K562 (cell line): ENCODE data around the gene HSDL1. TPM values are rescaled to one million over a fixed set of nuclear protein-coding genes. Genes with fewer than 3 reads are reported as not detected.
A peak's percentile ranks its signal among the peaks of the same experiment; 100 is the strongest.

Experiments
- ATAC-seq: fragments of 200-7000 bp; cut with Tn5 transposase; 3 replicates; pipeline ENCODE4 v1.9.1; 2020; ENCODE audit warnings: moderate library complexity
- BruUV-seq: library from RNA; stranded (reverse); fragments of 400-500 nt; replicated peaks from 2 replicates; lab custom pipeline; 2021; lab: Mats Ljungman, UMichigan
- CTCF ChIA-PET: fragments of 300-600 bp; formaldehyde crosslinking; extraction: SDS; loops from one replicate; lab custom pipeline; 2021; ENCODE audit warnings: low intra/inter-chr PET ratio; lab: Yijun Ruan, JAX
- POLR2A ChIA-PET: fragments of 300-600, 350-650 bp; sonication (Branson Sonifier 250); formaldehyde crosslinking; extraction: SDS; loops from one replicate; lab custom pipeline; 2021; ENCODE audit warnings: antibody characterized with exemption, inconsistent platforms; lab: Yijun Ruan, JAX
- DNase-seq, 4 experiments: peaks; one replicate each; pipeline versions ENCODE4 v3.0.0 to v3.0.0-alpha.2; 2011 to 2018; ENCODE audit warnings: low spot score in 3 of 4, mixed read lengths in 3 of 4; ENCODE audit errors: extremely low read depth in 1 of 4
- FAIRE-seq: peaks from 2 replicates; lab custom pipeline; 2011; peaks lifted over from hg19 to GRCh38; lab: Jason Lieb, UNC
- H2AFZ ChIP-seq: 2 replicates; pipeline ENCODE4 v1.6.0; 2011; ENCODE audit warnings: low read depth, low read length, control low read depth, inconsistent platforms
- H3K27ac ChIP-seq: fragments of 200-600 bp; 3 replicates; pipeline ENCODE4 v1.8.0; 2011; ENCODE audit warnings: low read depth, mild to moderate bottlenecking, control low read depth, inconsistent platforms, low read length, moderate library complexity, mixed read lengths; ENCODE audit errors: extremely low read depth
- H3K27me3 ChIP-seq, 2 experiments: fragments of 300-600 bp in 1 of 2; 2 replicates in 1 of 2; 3 replicates in 1 of 2; pipeline versions ENCODE4 v1.6.0 to v1.8.0; 2011; ENCODE audit warnings: inconsistent platforms in 2 of 2, low read length in 2 of 2, mild to moderate bottlenecking in 1 of 2, mixed read lengths in 1 of 2, moderate library complexity in 1 of 2; ENCODE audit not compliant: control insufficient read depth in 2 of 2, insufficient read depth in 2 of 2
- H3K36me3 ChIP-seq: fragments of 300-600 bp; 3 replicates; pipeline ENCODE4 v1.8.0; 2011; ENCODE audit warnings: mild to moderate bottlenecking, low read length, inconsistent platforms; ENCODE audit not compliant: control insufficient read depth, insufficient read depth
- H3K4me1 ChIP-seq, 2 experiments: fragments of 200-600 bp in 1 of 2; replicated peaks in 1 of 2; 2 replicates in 1 of 2; 3 replicates in 1 of 2; pipeline versions ENCODE4 v1.5.1 to v1.8.0; 2011; ENCODE audit warnings: inconsistent platforms in 2 of 2, low read length in 2 of 2, mild to moderate bottlenecking in 1 of 2, mixed read lengths in 1 of 2, moderate library complexity in 1 of 2; ENCODE audit not compliant: control insufficient read depth in 2 of 2, insufficient read depth in 2 of 2
- H3K4me2 ChIP-seq: 2 replicates; pipeline ENCODE4 v1.6.1; 2011; ENCODE audit warnings: low read length, control low read depth, inconsistent platforms, mixed read lengths; ENCODE audit not compliant: insufficient read depth
- H3K4me3 ChIP-seq: fragments of 200-600 bp; sonication (generic), shearing (Covaris generic); 2 replicates; pipeline ENCODE4 v1.5.1; 2016; ENCODE audit warnings: control low read depth, inconsistent platforms
- H3K79me2 ChIP-seq: fragments of 200-600 bp; 3 replicates; pipeline ENCODE4 v1.8.0; 2011; ENCODE audit warnings: low read length, inconsistent platforms; ENCODE audit not compliant: control insufficient read depth, insufficient read depth
- H3K9ac ChIP-seq, 2 experiments: 2 replicates each; pipeline versions ENCODE4 v1.6.0 to v1.6.1; 2011; ENCODE audit warnings: low read depth in 2 of 2, low read length in 2 of 2, control low read depth in 1 of 2, inconsistent platforms in 1 of 2, mild to moderate bottlenecking in 1 of 2, mixed read lengths in 1 of 2; ENCODE audit not compliant: insufficient read depth in 1 of 2
- H3K9me1 ChIP-seq: one replicate; pipeline ENCODE4 v1.6.0; 2011; ENCODE audit warnings: inconsistent platforms, mild to moderate bottlenecking, low read length, moderate library complexity; ENCODE audit not compliant: control insufficient read depth, insufficient read depth
- H3K9me3 ChIP-seq: replicated peaks from 2 replicates; pipeline ENCODE4 v1.5.1; 2011; ENCODE audit warnings: low read depth, low read length, inconsistent platforms; ENCODE audit not compliant: control insufficient read depth, insufficient read depth
- H4K20me1 ChIP-seq: replicated peaks from 2 replicates; pipeline ENCODE4 v1.6.1; 2011; ENCODE audit warnings: low read length, inconsistent platforms, mixed read lengths; ENCODE audit not compliant: control insufficient read depth, insufficient read depth
- ARID1B ChIP-seq: fragments of 450-650 bp; IDR thresholded peaks from 2 replicates; pipeline ENCODE4 v1.6.1; 2016; ENCODE audit warnings: antibody characterized with exemption, mild to moderate bottlenecking, inconsistent platforms
- CBFA2T3 ChIP-seq: fragments of 450-650 bp; IDR thresholded peaks from 2 replicates; pipeline ENCODE4 v1.6.1; 2017
- DPF2 ChIP-seq: fragments of 450-650 bp; IDR thresholded peaks from 2 replicates; pipeline ENCODE4 v1.6.1; 2016
- HDGF ChIP-seq: fragments of 450-650 bp; IDR thresholded peaks from 2 replicates; pipeline ENCODE4 v1.6.1; 2016
- ID3 ChIP-seq, 2 experiments: fragments of 250-450 bp in 1 of 2; fragments of 450-650 bp in 1 of 2; sonication (Bioruptor Pico) in 1 of 2; IDR thresholded peaks; 2 replicates each; pipeline versions ENCODE4 v1.6.1 to v1.8.0; 2016 to 2021; ENCODE audit warnings: mild to moderate bottlenecking in 2 of 2, moderate library complexity in 2 of 2, missing compliant biosample characterization in 1 of 2, missing genetic modification characterization in 1 of 2
- NFE2 ChIP-seq: IDR thresholded peaks from 2 replicates; pipeline ENCODE4 v1.6.1; 2014; ENCODE audit warnings: antibody characterized with exemption, low read depth
- SOX6 ChIP-seq: fragments of 450-650 bp; IDR thresholded peaks from 2 replicates; pipeline ENCODE4 v1.6.1; 2014; ENCODE audit warnings: mild to moderate bottlenecking
- TAL1 ChIP-seq: fragments of 450-650 bp; IDR thresholded peaks from 2 replicates; pipeline ENCODE4 v1.6.1; 2016; ENCODE audit warnings: mild to moderate bottlenecking
- TCF3 ChIP-seq: sonication (generic); formaldehyde crosslinking; IDR thresholded peaks from 2 replicates; pipeline ENCODE4 v1.4.0; 2020; ENCODE audit warnings: mild to moderate bottlenecking, missing genetic modification reagents
- TRIM24 ChIP-seq, 2 experiments: fragments of 450-650 bp; IDR thresholded peaks; 2 replicates each; pipeline ENCODE4 v1.6.1; 2016
- ZBTB40 ChIP-seq, 2 experiments: fragments of 450-650 bp in 1 of 2; sonication (generic) in 1 of 2; formaldehyde crosslinking in 1 of 2; IDR thresholded peaks; 2 replicates each; pipeline versions ENCODE4 v1.7.1 to v1.9.0; 2016 to 2022; ENCODE audit warnings: inconsistent platforms in 1 of 2, mild to moderate bottlenecking in 1 of 2, missing genetic modification reagents in 1 of 2
- ZNF436 ChIP-seq: fragments of 250-450, 450-650 bp; sonication (Bioruptor Pico); formaldehyde crosslinking; IDR thresholded peaks from 2 replicates; pipeline ENCODE4 v1.7.0; 2020; ENCODE audit warnings: mild to moderate bottlenecking
- WGBS: fragments of 100-300 bp; shearing (Covaris generic); methylation state at CpG from one replicate; pipeline ENCODE4 v1.1.6; 2016; ENCODE audit warnings: low coverage, mixed read lengths; ENCODE audit not compliant: insufficient coverage; ENCODE audit errors: missing lambda C conversion rate; 5-methylcytosine and 5-hydroxymethylcytosine counted together
- in situ Hi-C: fragments of 300-500 bp; cut with MboI; formaldehyde crosslinking; loops from 4 replicates; pipeline ENCODE4 v1.15.0; 2018; ENCODE audit warnings: inconsistent platforms, mixed read lengths
- intact Hi-C: fragments of 100-400 bp; cut with micrococcal nuclease; formaldehyde crosslinking; loops from 2 replicates; pipeline ENCODE4 v1.14.2; 2022
- polyA plus RNA-seq, 8 experiments: library from polyadenylated mRNA; depleted of rRNA in 4 of 8; stranded (reverse) in 5 of 8; unstranded in 3 of 8; fragments of >200 nt; fragmentation: Nextera tagmentation in 2 of 8; fragmentation: Illumina TruSeq in 1 of 8; extraction: Ambion mirVana in 2 of 8; extraction: Trizol in 1 of 8; gene quantifications; 2 replicates each; pipeline versions ENCODE4 v1.2.1 to v1.2.3, GENCODE V29; 2011 to 2014; ENCODE audit warnings: inconsistent platforms in 1 of 8, missing spikeins in 1 of 8
- total RNA-seq, 7 experiments: library from RNA; depleted of rRNA in 6 of 7; stranded (reverse); fragments of >200 nt in 6 of 7; fragmentation: Illumina TruSeq in 2 of 7; extraction: Trizol in 2 of 7; gene quantifications; 2 replicates each; pipeline versions ENCODE4 v1.2.1 to v1.2.3, GENCODE V29; 2011 to 2021; ENCODE audit warnings: low replicate concordance in 1 of 7

Gene HSDL1
- total and polyA plus RNA-seq, 9 of the 15 experiments (the other 6 are each of a cell fraction or from before 2014, with no cell fraction given): 14.8 to 41.2 (median 27.7) TPM

- H3K9me1 ChIP-seq: no peaks in the 10 kb centered on the region
- 15% methylated on average over 7 of the region's 7 CpGs for WGBS
- peaks cover 12 to 21% of the 10 kb centered on the region in 2 experiments for H3K4me1 ChIP-seq
- no peak overlapping the region for H3K4me3 ChIP-seq
- H3K36me3 ChIP-seq: peaks cover 33% of the 10 kb centered on the region; the same call in 1 of the 3 replicates
- H3K9me3 ChIP-seq: no peaks in the 10 kb centered on the region
- POLR2A ChIA-PET: interaction anchor here (0.7 to 9.6 kb wide), 5 partner anchors 9 to 146 kb away, joined by 3 to 145 read pairs (median 3); partner anchors contain the start of gene MBTPS1
- H3K4me2 ChIP-seq: peak overlapping the region; percentile 13; the same call in 1 of the 2 replicates
- ATAC-seq (peak; percentile 74), FAIRE-seq (peak; percentile 86), DNase-seq (peak in 2 of 4 experiments; percentile 59 to 76)
- H3K79me2 ChIP-seq: peaks cover 27% of the 10 kb centered on the region
- no peaks in the 10 kb centered on the region for H4K20me1 ChIP-seq
- intact Hi-C loops (no loop called here), in situ Hi-C loops (no loop called here)
- no TSS peak for BruUV-seq
- no peak overlapping the region for H2AFZ ChIP-seq
- H3K27me3 ChIP-seq: no peaks in the 10 kb centered on the region
- CTCF ChIA-PET: interaction anchor here (0.6 kb wide), 1 partner anchor 11 kb away, joined by 3 read pairs; no protein-coding TSS in a partner anchor
- H3K27ac ChIP-seq: peak overlapping the region; percentile 16; the same call in 1 of the 3 replicates
- H3K9ac ChIP-seq: no peak overlapping the region
- TF ChIP-seq HDGF (0 out of 2 replicates have a peak, but pooled peaks have one; percentile 16), TAL1 (peak; percentile 73), ID3 (CRISPR knock-in tag; IDR thresholded peaks at IDR 0.05) (no peak), ID3 (tag; IDR thresholded peaks at IDR 0.05) (0 out of 2 replicates have a peak, but pooled peaks have one; percentile 51), CBFA2T3 (peak; percentile 90), DPF2 (peak; percentile 63; the same call in 1 of the 2 replicates), TCF3 (CRISPR knock-in tag) (peak; percentile 79), SOX6 (peak; percentile 76), TRIM24 (IDR thresholded peaks at IDR 0.05) (peak in 1 of 2 experiments; percentile 29; a peak in 1 of 4 replicates), ARID1B (peak; percentile 76), ZBTB40 (IDR thresholded peaks at IDR 0.05) (0 out of 2 replicates have a peak, but pooled peaks have one; percentile 38), ZBTB40 (CRISPR knock-in tag; IDR thresholded peaks at IDR 0.05) (no peak), NFE2 (no peak), ZNF436 (no peak)
Observed at GRCh38 chr16:84132527-84133285, 12.3 kb downstream of the HSDL1 start.
